SK-N-MC (cell line): ENCODE measurements around the gene CAPN5.

Experiments used
- DNase-seq: peaks from one replicate; pipeline ENCODE4 v3.0.0-alpha.2; 2011; ENCODE audit warnings: low read depth, low spot score
- H3K27ac ChIP-seq: fragments of 200-600 bp; sonication (generic); 2 replicates; pipeline ENCODE4 v1.5.1; 2016; ENCODE audit warnings: mixed run types
- H3K36me3 ChIP-seq: fragments of 200-600 bp; sonication (generic); 2 replicates; pipeline ENCODE4 v1.6.1; 2017; ENCODE audit warnings: antibody characterized with exemption, low read length, mixed read lengths; ENCODE audit not compliant: insufficient read depth
- H3K4me3 ChIP-seq: fragments of 200-600 bp; sonication (generic); 2 replicates; pipeline ENCODE4 v1.5.1; 2016
- H3K9ac ChIP-seq: fragments of 200-600 bp; sonication (generic); 2 replicates; pipeline ENCODE4 v1.8.0; 2017; ENCODE audit warnings: mixed run types, mixed read lengths; ENCODE audit not compliant: insufficient read length
- H3K9me3 ChIP-seq: fragments of 200-600 bp; sonication (generic); 2 replicates; pipeline ENCODE4 v1.6.1; 2017; ENCODE audit warnings: low read depth, mild to moderate bottlenecking, antibody characterized with exemption, low read length, moderate library complexity, mixed read lengths
- EZH2 ChIP-seq: fragments of 200-600 bp; sonication (generic); IDR thresholded peaks from one replicate; pipeline ENCODE4 v1.6.1; 2017; ENCODE audit warnings: antibody characterized with exemption
- FOXP2 ChIP-seq: optimal IDR thresholded peaks from 2 replicates; pipeline ENCODE3; 2011; ENCODE audit warnings: mild to moderate bottlenecking, moderate library complexity; ENCODE audit not compliant: insufficient read depth; ENCODE audit errors: extremely low read length, control extremely low read depth
- POLR2AphosphoS5 ChIP-seq: IDR thresholded peaks from 2 replicates; pipeline ENCODE4 v1.6.1; 2012; ENCODE audit warnings: mild to moderate bottlenecking, low read depth, low read length, borderline replicate concordance

The CAPN5 gene

GRCh38 chr11:77083566-77084245 lies 16.9 kb downstream of the CAPN5 start:
- no peak overlapping the region for H3K27ac ChIP-seq
- no peaks in the 10 kb centered on the region for H3K36me3 ChIP-seq
- H3K4me3 ChIP-seq: no peak overlapping the region
- no peak for DNase-seq
- TF ChIP-seq POLR2AphosphoS5 (no peak), FOXP2 (no peak), EZH2 (no peak)
- H3K9ac ChIP-seq: no peak overlapping the region
- H3K9me3 ChIP-seq: no peaks in the 10 kb centered on the region

GRCh38 chr11:77084581-77085191 lies 17.9 kb downstream of the CAPN5 start:
- Histone ChIP-seq H3K9ac (no peak overlapping the region), H3K27ac (no peak overlapping the region), H3K9me3 (no peaks in the 10 kb centered on the region), H3K4me3 (no peak overlapping the region), H3K36me3 (no peaks in the 10 kb centered on the region)
- TF ChIP-seq FOXP2 (no peak), EZH2 (no peak), POLR2AphosphoS5 (no peak)
- DNase-seq: no peak

- no peaks in the 10 kb centered on the region for H3K9me3 ChIP-seq
- TF ChIP-seq POLR2AphosphoS5 (no peak), FOXP2 (no peak), EZH2 (no peak)
- no peak overlapping the region for H3K9ac ChIP-seq
- no peaks in the 10 kb centered on the region for H3K36me3 ChIP-seq
- no peak overlapping the region for H3K27ac ChIP-seq
- H3K4me3 ChIP-seq: no peak overlapping the region
- DNase-seq: no peak
Measured at GRCh38 chr11:77085652-77086051, 18.9 kb downstream of the CAPN5 start.

GRCh38 chr11:77086521-77087472 lies 20.0 kb downstream of the CAPN5 start:
- TF ChIP-seq EZH2 (no peak), POLR2AphosphoS5 (no peak), FOXP2 (no peak)
- H3K36me3 ChIP-seq: no peaks in the 10 kb centered on the region
- no peak for DNase-seq
- H3K9ac ChIP-seq: no peak overlapping the region
- no peak overlapping the region for H3K27ac ChIP-seq
- no peaks in the 10 kb centered on the region for H3K9me3 ChIP-seq
- no peak overlapping the region for H3K4me3 ChIP-seq

DNA sequence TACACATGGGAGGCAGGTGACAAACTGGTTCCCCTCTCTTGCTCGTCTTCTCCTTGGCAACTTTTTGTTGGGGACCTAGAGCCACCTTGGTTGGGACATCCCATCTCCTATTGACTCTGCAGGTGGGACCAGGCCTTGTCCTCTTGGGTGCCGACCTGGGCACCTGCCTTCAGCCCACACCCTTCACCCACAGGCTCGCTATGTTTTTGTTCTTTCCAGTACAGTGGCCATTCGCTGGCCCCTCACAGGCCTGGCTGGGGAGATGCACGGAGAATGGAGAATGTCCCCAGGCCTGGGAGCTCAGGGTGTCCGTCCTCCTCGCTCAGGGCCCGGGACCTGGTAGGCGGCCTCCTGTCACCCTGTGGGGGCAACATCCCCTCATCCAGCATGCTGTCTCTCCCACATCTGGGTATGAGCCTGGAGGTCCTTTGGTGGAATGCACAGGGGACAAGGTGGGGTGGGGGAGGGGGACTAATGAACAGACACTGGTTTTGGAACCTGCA lies 21.0 kb downstream of the CAPN5 start:
- no peaks in the 10 kb centered on the region for H3K9me3 ChIP-seq
- no peak for DNase-seq
- no peak overlapping the region for H3K27ac ChIP-seq
- no peaks in the 10 kb centered on the region for H3K36me3 ChIP-seq
- no peak overlapping the region for H3K9ac ChIP-seq
- TF ChIP-seq POLR2AphosphoS5 (no peak), FOXP2 (no peak), EZH2 (no peak)
- H3K4me3 ChIP-seq: no peak overlapping the region

DNA sequence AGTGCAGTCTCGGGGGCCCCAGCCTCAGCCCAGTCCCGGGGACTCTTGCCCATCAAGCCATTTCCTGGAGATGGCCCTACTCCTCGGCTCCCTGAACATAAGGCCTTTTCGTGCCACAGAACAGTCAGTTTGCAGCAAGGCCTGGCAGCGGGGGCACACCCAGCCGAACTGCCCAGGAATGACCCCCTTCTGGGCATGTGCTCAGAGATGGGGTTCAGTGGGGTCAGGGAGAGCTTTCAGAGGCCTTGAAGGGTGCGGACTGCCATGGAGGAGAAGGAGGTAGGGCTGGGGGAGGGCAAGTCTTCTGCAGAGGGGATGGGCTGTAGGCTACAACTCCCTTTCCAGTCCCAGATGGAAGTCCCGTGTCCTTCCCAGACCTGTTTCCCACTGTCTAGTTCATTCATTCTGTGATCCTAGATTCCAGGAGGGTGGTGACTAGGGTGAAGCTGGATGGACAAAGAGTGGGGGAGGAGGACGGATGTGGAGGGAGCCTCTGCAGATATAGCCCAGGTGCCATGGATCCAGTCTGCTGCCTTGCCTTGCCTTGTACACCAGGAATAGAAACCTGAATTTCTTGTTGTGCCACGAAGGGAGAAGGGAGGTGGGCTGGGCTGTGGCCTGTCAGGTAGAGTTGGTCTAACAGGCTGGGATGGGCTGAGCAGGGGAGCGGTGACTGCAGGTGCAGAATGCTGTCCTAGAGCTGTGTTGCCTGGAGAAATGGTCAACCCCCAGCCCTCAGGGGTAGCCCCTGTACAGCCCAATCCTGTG lies 21.6 kb downstream of the CAPN5 start:
- Histone ChIP-seq H3K4me3 (no peak overlapping the region), H3K27ac (no peak overlapping the region), H3K9ac (no peak overlapping the region), H3K9me3 (no peaks in the 10 kb centered on the region), H3K36me3 (no peaks in the 10 kb centered on the region)
- no peak for DNase-seq
- TF ChIP-seq FOXP2: no peak
- TF ChIP-seq POLR2AphosphoS5: no peak
- TF ChIP-seq EZH2: no peak

DNA sequence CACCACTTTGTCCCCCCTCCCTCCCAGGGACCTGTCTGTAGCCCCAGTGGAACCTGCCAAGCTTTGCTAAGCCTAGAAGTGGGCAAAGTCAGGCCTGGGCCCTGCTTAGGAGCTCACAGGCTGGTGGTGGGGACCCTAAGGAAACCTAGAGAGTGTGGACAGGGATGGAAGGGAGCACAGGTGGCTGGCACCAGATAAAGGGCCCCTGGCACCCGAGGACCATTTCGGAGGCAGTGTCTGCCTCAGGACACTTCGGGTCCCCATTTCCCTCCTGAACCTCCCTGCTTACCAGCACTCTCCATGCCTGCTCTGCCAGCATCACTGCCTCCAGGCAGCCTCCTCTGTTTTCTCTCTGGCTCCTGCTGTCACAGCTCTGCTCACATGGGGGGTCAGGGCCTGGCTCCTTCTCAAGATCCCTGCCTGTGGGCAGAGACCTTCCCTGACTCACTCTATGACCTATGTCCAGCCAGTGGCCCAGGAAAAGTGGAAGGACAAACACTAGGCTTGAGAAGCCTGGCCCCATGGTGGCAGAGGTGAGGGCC lies 22.3 kb downstream of the CAPN5 start:
- Histone ChIP-seq H3K9ac (no peak overlapping the region), H3K27ac (no peak overlapping the region), H3K4me3 (no peak overlapping the region), H3K36me3 (no peaks in the 10 kb centered on the region), H3K9me3 (no peaks in the 10 kb centered on the region)
- DNase-seq: no peak
- TF ChIP-seq FOXP2 (no peak), EZH2 (no peak), POLR2AphosphoS5 (no peak)
